G401 (cell line): ENCODE data around the gene TXNDC9. TPM values are rescaled to one million over a fixed set of nuclear protein-coding genes. Genes with fewer than 3 reads are reported as not detected.
"Not testable (repeated sequence)": the region's sequence is repeated elsewhere in the genome, so short reads cannot be mapped to it uniquely, and the experiment has no call there.

Experiments used
- DNase-seq: peaks from one replicate; pipeline ENCODE4 v3.0.0-alpha.2; 2015; ENCODE audit warnings: low spot score
- in situ Hi-C: cut with HindIII; loops from 2 replicates; pipeline ENCODE4 v1.10.0; 2016; ENCODE audit warnings: low sequenced_read_pairs, mixed read lengths
- total RNA-seq: library from RNA; depleted of rRNA; stranded (reverse); fragments of >200 nt; shearing (Covaris generic); gene quantifications from 2 replicates; pipeline ENCODE4 v1.2.3, GENCODE V29; 2014; rRNA removed

TXNDC9 gene
- total RNA-seq, 1 experiment from 2014 or later: 106 TPM

DNA sequence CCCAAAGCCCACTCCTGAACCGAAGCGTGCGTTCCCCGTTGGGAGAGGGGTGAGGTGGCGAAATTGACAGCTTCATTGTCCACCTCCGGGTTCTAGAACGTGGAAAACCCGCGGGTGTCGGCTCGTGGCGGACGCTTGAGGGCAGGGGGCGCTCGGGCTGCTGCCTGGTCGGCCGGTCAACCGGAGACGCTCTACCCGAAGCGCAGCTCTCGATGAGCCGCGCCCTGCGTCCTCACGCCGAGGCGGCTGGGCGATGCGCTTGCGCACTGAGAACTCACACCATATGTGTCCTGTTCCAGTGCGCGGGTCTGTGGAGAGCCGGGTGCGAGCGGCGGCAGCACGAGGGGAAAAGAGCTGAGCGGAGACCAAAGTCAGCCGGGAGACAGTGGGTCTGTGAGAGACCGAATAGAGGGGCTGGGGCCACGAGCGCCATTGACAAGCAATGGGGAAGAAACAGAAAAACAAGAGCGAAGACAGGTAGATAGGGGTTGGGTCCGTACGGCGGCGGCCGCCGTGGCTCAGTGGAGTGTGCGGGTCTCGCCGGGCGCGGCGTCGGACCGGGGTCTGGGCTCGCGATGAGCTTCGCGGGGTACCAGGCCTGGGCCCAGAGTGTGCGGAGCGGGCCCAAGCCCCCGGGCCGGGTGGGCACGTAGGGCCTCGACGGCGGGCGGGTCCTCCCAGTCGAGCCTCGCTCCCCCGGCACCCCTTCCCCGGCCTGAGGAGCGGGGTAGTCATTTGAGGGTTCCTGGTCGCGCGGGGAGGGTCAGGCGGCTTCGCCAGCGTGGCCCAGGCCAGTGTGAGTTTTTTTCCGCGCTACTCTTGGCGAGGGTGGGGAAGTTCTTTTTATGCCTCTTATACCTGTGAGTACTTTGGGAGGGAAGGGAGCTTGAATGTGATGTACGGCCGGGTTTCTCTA lies 1.2 kb upstream of the TXNDC9 start, which contains the start of gene EIF5B:
Gene EIF5B, plus strand, starts transcription at position 277 of the 916 bp plus-strand sequence. Its CDS starts 166 bp downstream, at position 443.
- DNase-seq: peak; percentile 96
- in situ Hi-C loops: no loop called here

DNA sequence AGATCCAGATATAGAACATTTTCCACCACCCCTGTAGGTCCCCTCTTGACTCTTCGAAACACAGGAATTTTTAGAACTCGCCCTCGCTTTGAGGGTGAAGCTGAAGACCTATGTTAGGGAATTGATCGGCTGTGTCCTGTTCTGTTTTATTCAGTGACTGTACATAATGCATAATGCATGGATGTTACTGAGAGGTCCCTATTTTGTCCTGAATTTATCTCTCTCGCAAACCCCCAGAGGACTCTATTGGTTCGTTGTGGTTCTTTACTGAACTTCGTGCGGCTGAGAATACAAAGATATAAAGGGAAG lies 625 bp upstream of the TXNDC9 start:
- in situ Hi-C loops: no loop called here
- no peak for DNase-seq

DNA sequence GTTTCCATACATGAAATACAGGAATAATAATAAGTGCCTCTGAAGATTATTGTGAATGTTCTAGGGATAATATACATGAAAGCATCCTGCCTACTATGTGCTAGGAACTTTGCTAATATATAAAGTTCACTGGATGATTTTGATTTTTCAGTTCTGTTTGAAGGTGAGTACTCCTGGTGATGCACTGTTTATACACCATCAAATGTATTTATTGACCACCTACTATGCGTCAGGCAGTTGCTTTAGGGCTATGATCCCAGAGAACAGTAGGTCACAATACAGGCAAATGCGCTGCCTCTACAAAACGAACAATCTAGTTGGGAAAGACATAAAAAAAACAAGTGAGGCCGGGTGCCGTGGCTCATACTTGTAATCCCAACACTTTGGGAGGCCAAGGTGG lies 10.7 kb downstream of the TXNDC9 start:
- DNase-seq: no peak
- in situ Hi-C loops: no loop called here

DNA sequence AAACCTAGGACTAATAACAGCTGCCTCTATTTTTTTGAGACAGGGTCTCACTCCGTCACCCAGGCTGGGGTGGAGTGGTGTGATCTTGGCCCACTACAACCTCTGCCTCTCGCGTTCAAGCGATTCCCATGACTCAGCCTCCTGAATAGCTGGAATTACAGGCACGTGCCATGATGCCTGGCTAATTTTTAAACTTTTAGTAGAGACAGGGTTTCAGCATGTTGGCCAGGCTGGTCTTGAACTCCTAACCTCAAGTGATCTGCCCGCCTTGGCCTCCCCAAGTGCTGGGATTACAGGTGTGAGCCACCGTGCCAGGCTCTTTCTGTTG lies 18.3 kb downstream of the TXNDC9 start:
- DNase-seq, in situ Hi-C loops: not testable (repeated sequence)

DNA sequence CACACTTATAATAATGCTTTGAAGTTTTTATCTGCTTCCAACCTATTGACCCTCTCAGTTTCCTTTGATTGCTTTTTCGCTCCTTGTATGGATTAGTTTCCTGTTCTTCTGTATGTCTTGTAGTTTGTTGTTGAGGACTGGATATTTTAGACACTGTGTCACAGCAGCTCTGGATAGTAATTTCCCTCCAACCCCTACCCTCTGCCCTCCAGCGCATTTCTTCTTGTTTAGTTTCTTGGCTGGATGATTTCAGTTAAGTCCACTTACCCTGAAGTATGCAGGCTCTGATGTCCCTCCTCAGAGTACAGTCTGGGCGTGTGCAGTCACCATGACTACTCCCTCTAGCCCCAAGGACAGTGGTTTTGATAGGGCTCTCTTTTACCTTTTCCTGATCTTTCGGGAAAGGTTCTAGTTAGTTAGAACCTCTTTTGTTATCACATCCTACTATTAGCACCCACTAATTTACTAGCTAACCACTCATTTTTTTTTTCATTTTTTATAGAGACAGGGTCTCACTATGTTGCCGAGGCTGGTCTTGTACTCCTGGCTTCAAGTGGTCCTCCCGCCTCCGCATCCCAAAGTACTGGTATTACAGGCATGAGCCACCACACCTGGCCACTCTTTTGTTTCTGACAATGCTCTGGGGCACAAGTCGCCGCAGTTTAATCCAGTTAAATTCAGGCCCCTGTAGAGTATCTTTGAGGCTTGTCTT lies 18.8 kb downstream of the TXNDC9 start:
- DNase-seq: no peak
- in situ Hi-C loops: no loop called here

DNA sequence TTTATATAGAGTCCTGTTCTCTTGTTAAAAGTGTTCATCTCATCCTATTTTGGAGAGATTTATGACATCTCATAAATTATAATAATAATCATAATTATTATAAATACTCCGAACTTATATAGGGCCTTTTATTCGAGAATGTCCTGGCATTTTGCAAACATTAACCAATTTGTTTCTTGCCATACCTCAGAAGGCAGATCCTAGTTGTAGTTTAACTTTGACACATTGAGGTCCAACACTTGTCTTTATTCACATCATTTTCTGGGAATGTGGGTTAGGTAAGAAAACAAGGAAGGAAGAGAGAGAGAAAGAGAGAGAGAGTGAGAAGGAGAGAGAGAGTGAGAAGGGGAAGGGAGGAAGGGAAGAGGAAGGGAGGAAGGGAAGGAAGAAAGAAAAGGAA lies 35.0 kb downstream of the TXNDC9 start, which contains the start of gene LYG1:
Gene LYG1, minus strand, starts transcription at position 101 of the 400 bp plus-strand sequence. CDS start 5,527 bp downstream, outside the sequence.
- DNase-seq, in situ Hi-C loops: not testable (repeated sequence)

DNA sequence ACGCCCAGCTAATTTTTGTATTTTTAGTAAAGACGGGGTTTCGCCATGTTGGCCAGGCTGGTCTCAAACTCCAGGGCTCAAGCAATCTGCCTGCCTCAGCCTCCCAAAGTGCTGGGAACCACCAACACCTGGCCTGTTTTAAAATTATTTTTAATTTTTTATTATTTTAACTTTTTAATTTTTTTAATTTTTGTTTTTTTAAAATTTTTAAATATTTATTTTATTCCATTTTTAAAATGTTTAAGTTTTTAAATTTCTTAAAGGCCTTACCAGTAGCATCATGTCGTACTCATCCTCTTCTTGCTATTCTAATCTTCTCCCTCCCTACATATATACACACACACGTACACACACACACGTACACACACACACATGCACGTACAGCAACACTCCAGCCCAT lies 36.6 kb downstream of the TXNDC9 start:
- in situ Hi-C loops: no loop called here
- DNase-seq: no peak

DNA sequence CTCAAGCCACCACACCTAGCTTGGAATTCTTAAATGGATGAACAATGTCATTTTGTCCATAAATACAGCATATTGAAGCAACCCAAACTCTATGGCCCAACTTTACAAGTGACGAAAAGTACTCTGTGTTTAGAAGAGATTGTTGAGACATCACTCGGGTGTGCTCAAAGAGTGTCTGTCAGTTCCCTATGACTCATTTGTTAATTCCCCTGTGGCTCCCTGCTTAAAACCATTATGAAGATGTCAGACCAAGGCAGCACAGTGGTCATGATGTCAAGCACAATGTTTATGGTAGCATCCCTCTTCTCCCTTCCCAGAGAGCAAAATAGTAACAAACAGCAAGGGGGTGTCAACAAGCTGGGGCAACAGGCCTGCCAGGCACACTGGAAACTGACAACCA lies 38.1 kb downstream of the TXNDC9 start:
- no peak for DNase-seq
- in situ Hi-C loops: no loop called here

DNA sequence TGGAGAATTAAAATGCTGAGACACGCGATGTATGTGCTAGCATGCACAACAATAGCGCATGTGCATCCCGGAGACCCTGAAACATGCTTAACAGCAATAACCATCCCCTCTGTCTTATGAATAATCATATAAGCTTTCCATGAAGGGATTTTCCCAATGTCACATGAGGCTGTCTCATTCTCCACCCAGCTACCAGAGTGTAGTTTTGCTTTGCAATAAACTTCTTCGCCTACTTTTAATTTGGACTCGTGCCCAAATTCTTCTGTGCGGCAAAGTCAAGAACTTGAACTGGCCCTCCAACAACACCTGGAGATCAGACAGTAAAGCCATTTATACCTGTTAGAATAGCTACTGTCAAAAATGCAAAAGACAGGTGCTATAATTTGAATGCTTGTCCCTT lies 50.6 kb downstream of the TXNDC9 start:
- no peak for DNase-seq
- in situ Hi-C loops: no loop called here

DNA sequence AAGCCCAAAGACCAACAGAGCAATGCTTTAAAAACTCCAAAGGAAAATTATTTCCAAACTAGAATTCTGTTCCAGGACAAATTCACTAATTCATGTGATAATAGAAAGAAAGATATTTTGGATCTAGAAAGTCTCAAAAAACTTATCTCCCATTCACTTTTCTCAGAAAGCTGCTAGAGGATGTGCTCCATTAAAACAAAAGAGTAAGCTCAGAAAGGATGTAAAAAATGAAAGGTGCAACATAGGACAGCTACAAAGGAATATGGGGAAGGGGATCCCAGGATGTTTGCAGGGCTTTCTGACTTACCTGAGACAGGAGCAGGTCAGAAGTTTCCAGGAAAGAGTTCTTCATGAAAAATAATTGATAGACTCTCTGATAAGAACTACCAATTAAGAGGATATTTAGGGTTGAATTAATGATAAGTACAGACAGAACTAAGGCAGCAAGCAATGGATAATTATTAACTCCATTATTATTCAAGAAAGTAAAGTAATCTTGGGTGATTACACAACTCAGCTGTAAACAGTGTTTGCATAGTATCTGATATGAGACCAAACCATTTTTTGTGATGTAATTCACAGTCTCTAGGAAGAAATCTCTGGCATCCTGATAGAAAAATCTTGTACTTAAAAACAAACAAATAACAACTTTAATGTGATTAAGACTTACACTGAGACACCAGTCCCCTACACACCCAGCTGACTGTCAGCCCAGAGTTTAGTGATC lies 56.0 kb downstream of the TXNDC9 start:
- in situ Hi-C loops: no loop called here

DNA sequence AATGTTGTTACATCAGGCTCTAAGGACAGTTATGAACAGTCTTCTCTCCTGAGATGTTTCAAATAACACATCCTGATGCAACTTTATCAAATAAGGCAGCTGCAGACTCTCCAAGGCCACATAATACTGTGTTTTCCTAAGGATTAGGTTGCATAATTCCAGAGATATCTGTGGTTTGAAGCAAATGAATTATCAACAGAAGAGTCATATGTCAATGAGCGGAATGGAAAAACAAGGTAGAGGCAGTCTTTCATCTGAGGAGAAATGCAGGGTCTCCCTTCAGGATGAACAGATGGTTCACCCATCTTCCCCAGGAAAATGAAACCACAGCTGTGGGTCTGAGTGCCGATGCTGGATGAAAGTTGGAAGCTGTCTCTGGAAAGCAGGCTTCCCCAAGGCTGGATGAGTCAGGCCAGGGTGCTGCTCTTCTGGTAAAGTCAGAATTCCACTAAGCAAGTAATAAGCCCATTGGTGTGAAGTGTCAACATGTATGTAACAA lies 57.3 kb downstream of the TXNDC9 start:
- in situ Hi-C loops: no loop called here
- DNase-seq: no peak

More for the DNA sequence above, 56.0 kb downstream of the TXNDC9 start:
- no peak for DNase-seq

DNA sequence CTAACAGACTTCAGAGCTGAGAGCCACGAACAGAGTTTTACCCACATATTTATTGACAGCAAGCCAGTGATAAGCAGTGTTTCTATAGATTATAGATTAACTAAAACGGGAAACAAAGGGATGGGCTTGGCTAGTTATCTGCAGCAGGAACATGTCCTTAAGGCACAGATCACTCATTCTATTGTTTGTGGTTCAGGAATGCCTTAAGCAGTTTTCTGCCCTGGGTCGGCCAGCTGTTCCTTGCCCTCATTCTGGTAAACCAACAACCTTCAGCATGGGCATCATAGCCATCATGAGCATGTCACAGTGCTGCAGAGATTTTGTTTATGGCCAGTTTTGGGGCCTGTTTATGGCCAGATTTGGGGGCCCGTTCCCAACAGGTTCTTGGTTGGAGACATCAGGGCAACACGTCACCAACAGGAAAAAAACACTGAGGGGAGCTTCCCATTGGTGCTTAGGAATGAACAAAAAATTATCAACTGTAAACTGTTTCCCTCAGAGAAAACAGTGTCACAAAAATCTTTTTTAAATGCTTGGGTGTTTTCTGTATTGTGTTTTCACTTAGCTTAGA lies 57.9 kb downstream of the TXNDC9 start:
- DNase-seq, in situ Hi-C loops: not testable (repeated sequence)

DNA sequence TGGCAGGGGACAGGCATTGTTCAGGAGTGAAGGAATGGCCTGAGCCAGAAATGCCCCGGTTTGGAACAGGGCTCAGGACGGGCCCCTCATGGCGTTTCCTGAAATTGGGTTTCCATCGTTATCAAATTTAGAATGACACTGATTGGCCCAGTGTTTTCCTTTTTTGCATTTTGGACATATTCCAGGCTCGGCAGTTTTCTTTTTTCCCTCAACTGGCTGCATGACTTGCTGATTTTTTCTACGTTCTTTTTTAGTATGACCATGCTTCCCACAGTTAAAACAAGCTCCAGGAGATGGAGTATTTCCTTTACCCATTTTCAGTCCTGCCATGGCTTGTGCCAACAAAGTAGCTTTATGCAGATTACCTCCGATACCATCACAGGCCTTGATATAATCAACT lies 60.3 kb downstream of the TXNDC9 start:
- in situ Hi-C loops: no loop called here
- no peak for DNase-seq

Other genes with a start within 250 kb of the TXNDC9 start
- 2.4 TPM in 1 of 2 replicates, not detected in the other for gene C2orf15, start 194.6 kb downstream of the TXNDC9 start, total RNA-seq
- gene TSGA10, start 181.4 kb downstream of the TXNDC9 start, total RNA-seq: 1.8 and 5.8 TPM in 2 replicates
- 6.1 and 7.7 TPM in 2 replicates for gene LIPT1, start 181.4 kb downstream of the TXNDC9 start, total RNA-seq
- 44.4 and 65.1 TPM in 2 replicates for gene MITD1, start 155.3 kb downstream of the TXNDC9 start, total RNA-seq
- 60.1 and 74.8 TPM in 2 replicates for gene MRPL30, start 155.1 kb downstream of the TXNDC9 start, total RNA-seq
- gene LYG2, start 80.7 kb downstream of the TXNDC9 start, total RNA-seq: not detected in 2 replicates
- gene LYG1, start 35.1 kb downstream of the TXNDC9 start, total RNA-seq: not detected in 2 replicates
- 7.4 and 8.1 TPM in 2 replicates for gene EIF5B, start 1.1 kb upstream of the TXNDC9 start, total RNA-seq
- gene REV1, start 153.7 kb upstream of the TXNDC9 start, total RNA-seq: 23.5 and 25.4 TPM in 2 replicates